ENCODE results near the gene GTSF1L.
"Not testable (repeated sequence)": the region's sequence is repeated elsewhere in the genome, so short reads cannot be mapped to it uniquely, and the experiment has no call there.

Gene GTSF1L

DNA sequence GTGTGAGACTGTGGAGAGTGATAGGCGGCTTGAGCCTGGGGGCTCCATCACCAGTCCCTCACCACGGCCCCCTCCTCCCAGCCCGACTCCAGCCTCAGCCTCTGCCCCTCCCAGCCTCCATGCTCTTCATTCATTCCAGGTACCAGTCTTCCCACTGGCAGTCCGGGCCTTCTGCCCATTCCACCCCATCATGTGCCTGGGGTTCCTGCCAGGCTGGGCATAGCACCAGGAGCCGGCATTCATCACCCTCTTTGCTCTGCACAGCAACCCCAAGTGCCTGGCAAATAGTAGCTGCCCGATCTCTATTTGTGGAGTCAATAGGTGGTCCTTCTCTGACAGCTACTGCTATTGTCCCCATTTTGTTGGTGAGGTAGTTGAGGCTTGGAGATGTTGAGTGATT, 39.6 kb upstream of the GTSF1L start:
- TF ChIP-seq, protein P1, sequence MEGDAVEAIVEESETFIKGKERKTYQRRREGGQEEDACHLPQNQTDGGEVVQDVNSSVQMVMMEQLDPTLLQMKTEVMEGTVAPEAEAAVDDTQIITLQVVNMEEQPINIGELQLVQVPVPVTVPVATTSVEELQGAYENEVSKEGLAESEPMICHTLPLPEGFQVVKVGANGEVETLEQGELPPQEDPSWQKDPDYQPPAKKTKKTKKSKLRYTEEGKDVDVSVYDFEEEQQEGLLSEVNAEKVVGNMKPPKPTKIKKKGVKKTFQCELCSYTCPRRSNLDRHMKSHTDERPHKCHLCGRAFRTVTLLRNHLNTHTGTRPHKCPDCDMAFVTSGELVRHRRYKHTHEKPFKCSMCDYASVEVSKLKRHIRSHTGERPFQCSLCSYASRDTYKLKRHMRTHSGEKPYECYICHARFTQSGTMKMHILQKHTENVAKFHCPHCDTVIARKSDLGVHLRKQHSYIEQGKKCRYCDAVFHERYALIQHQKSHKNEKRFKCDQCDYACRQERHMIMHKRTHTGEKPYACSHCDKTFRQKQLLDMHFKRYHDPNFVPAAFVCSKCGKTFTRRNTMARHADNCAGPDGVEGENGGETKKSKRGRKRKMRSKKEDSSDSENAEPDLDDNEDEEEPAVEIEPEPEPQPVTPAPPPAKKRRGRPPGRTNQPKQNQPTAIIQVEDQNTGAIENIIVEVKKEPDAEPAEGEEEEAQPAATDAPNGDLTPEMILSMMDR (IDR thresholded peaks at IDR 0.05; ENCODE audit: insufficient read depth, low read length, missing control alignments), result no peak
- POLR2A ChIA-PET, result interaction anchor here (0.6 to 1.0 kb wide), 2 partner anchors 10 to 11 kb away, joined by 3 read pairs; no protein-coding TSS in a partner anchor
- DNase-seq (ENCODE audit: low read depth, low spot score), result no peak

DNA sequence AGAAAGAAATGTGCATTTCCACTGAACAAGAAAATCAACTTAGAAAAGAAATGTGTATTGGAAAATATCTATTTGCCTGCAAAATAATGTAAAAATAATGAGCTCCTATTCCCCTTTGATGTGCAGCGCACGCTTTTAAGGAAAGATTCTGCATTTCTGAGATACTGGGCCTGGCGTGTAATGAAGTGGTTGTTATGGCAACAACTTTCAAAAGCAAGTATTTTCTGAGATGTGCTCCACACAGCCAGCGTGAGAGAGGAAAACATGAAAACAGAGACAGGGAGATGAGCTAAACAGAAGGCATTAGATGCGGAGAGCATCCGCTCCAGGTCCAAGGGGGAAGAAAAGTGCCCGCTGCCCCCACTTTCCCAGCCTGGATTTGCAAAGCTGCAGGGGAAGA, 39.1 kb upstream of the GTSF1L start:
- POLR2A ChIA-PET, result interaction anchor here (0.6 to 1.0 kb wide), 2 partner anchors 9 to 11 kb away, joined by 3 read pairs; no protein-coding TSS in a partner anchor
- CTCF ChIA-PET, result interaction anchor here (1.0 to 2.5 kb wide), 2 partner anchors 16 to 315 kb away, joined by 3 to 17 read pairs; no protein-coding TSS in a partner anchor
- DNase-seq (ENCODE audit: low read depth, low spot score), result no peak
- H3K4me3 ChIP-seq (ENCODE audit: low read depth, low read length), result no peak overlapping the region
- TF ChIP-seq, protein P1 (IDR thresholded peaks at IDR 0.05; ENCODE audit: insufficient read depth, low read length, missing control alignments), result no peak

More for the DNA sequence above, 39.6 kb upstream of the GTSF1L start:
- no peak overlapping the region for H3K4me3 ChIP-seq (ENCODE audit: low read depth, low read length)
- CTCF ChIA-PET, result interaction anchor here (1.0 to 2.5 kb wide), 2 partner anchors 17 to 314 kb away, joined by 3 to 17 read pairs; no protein-coding TSS in a partner anchor

- ChIA-PET CTCF (interaction anchor here (0.6 to 2.1 kb wide), 2 partner anchors 12 to 14 kb away, joined by 3 to 17 read pairs; no protein-coding TSS in a partner anchor), POLR2A (no interaction called here)
- no peak overlapping the region for H3K4me3 ChIP-seq (ENCODE audit: low read depth, low read length)
- TF ChIP-seq, protein P1 (IDR thresholded peaks at IDR 0.05; ENCODE audit: insufficient read depth, low read length, missing control alignments), result no peak
- DNase-seq (ENCODE audit: low read depth, low spot score), result no peak
Measured at GRCh38 chr20:43762911-43763310, 36.1 kb upstream of the GTSF1L start.

- H3K4me3 ChIP-seq (ENCODE audit: low read depth, low read length), result no peak overlapping the region
- ChIA-PET POLR2A (no interaction called here), CTCF (interaction anchor here (0.6 to 2.1 kb wide), 3 partner anchors 11 to 319 kb away, joined by 3 to 17 read pairs (median 3); no protein-coding TSS in a partner anchor)
- no peak for DNase-seq (ENCODE audit: low read depth, low spot score)
- TF ChIP-seq, protein P1 (IDR thresholded peaks at IDR 0.05; ENCODE audit: insufficient read depth, low read length, missing control alignments), result no peak
Measured at GRCh38 chr20:43761386-43762340, 34.9 kb upstream of the GTSF1L start.

DNA sequence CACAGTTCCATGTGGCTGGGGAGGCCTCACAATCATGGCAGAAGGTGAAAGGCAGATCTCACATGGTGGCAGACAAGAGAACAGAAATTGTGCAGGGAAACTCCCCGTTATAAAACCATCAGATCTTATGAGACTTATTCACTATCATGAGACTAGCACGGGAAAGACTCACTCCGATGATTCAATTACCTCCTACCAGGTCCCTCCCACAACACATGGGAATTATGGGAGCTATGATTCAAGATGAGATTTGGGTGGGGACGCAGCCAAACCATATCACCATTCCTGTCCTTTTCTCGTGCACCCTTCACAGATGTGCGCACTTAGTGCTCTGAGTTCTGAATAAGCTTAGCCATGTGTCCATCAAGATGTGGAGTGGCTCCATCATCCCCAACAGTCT, 31.1 kb upstream of the GTSF1L start:
- H3K4me3 ChIP-seq (ENCODE audit: low read depth, low read length); CTCF ChIA-PET; DNase-seq (ENCODE audit: low read depth, low spot score); POLR2A ChIA-PET: not testable (repeated sequence)

DNA sequence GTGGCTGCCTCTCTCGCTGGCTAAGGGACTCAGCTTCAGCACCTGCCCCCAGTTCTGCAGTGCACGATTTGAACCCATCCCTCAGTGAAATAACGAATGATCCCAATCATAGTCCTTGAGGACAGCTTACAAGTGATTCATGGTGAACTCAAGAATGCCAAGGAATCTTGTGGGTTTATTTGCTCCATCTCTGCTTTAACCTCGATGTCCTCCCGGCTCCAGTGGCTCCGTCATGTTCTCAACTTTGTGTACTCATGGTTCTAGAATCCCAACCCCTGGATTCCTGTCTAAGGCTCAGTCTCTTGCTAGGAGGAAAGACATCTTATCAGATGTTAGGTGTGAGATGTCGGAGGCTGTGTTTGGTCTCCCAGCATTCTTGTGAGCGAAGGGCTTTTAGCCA, 29.0 kb upstream of the GTSF1L start:
- DNase-seq (ENCODE audit: low read depth, low spot score), result no peak
- POLR2A ChIA-PET, result no interaction called here
- CTCF ChIA-PET, result interaction anchor here (0.8 to 3.2 kb wide), 5 partner anchors 32 to 333 kb away, joined by 3 to 10 read pairs (median 6); no protein-coding TSS in a partner anchor
- H3K4me3 ChIP-seq (ENCODE audit: low read depth, low read length), result no peak overlapping the region
- TF ChIP-seq, protein P1 (IDR thresholded peaks at IDR 0.05; ENCODE audit: insufficient read depth, low read length, missing control alignments), result no peak
